M059J (cell line): ENCODE measurements around the gene CRABP1. TPM values are rescaled to one million over a fixed set of nuclear protein-coding genes. Genes with fewer than 3 reads are reported as not detected.

Experiments
- DNase-seq: peaks from one replicate; pipeline ENCODE4 v3.0.0-alpha.2; 2012; ENCODE audit warnings: low read depth
- total RNA-seq: library from RNA; depleted of rRNA; stranded (reverse); fragments of >200 nt; shearing (Covaris generic); gene quantifications from 2 replicates; pipeline ENCODE4 v1.2.3, GENCODE V29; 2014

CRABP1 gene
- total RNA-seq, 1 experiment from 2014 or later: not detected

GRCh38 chr15:78347586-78348543 is 7.7 kb downstream of the CRABP1 start:
- no peak for DNase-seq

- no peak for DNase-seq
Observed at GRCh38 chr15:78350058-78350457, 9.9 kb downstream of the CRABP1 start.

- no peak for DNase-seq
Observed at GRCh38 chr15:78351539-78351938, 11.4 kb downstream of the CRABP1 start.

GRCh38 chr15:78353093-78353492 is 12.9 kb downstream of the CRABP1 start:
- DNase-seq: peak; percentile 36

- no peak for DNase-seq
Observed at GRCh38 chr15:78355177-78355576, 15.0 kb downstream of the CRABP1 start.

- no peak for DNase-seq
Observed at GRCh38 chr15:78358102-78358870, 18.1 kb downstream of the CRABP1 start.

- no peak for DNase-seq
Observed at GRCh38 chr15:78359041-78359808, 19.1 kb downstream of the CRABP1 start.

GRCh38 chr15:78360367-78360801 is 20.2 kb downstream of the CRABP1 start:
- DNase-seq: peak; percentile 17

GRCh38 chr15:78360958-78361718 is 21.0 kb downstream of the CRABP1 start:
- no peak for DNase-seq

- DNase-seq: no peak
Observed at GRCh38 chr15:78361771-78362506, 21.8 kb downstream of the CRABP1 start.

- DNase-seq: no peak
Observed at GRCh38 chr15:78362716-78363380, 22.7 kb downstream of the CRABP1 start.

GRCh38 chr15:78363381-78363734 is 23.2 kb downstream of the CRABP1 start:
- no peak for DNase-seq

GRCh38 chr15:78364233-78364632 is 24.1 kb downstream of the CRABP1 start:
- DNase-seq: no peak

GRCh38 chr15:78365917-78366316 is 25.8 kb downstream of the CRABP1 start:
- peak; percentile 24 for DNase-seq

GRCh38 chr15:78366342-78366741 is 26.2 kb downstream of the CRABP1 start:
- DNase-seq: no peak

- no peak for DNase-seq
Observed at GRCh38 chr15:78368651-78369050, 28.5 kb downstream of the CRABP1 start.

- no peak for DNase-seq
Observed at GRCh38 chr15:78369161-78369560, 29.0 kb downstream of the CRABP1 start.

- no peak for DNase-seq
Observed at GRCh38 chr15:78370013-78370412, 29.9 kb downstream of the CRABP1 start.

- DNase-seq: no peak
Observed at GRCh38 chr15:78372880-78373279, 32.7 kb downstream of the CRABP1 start.
